HG02763 (cell line): ENCODE data around the gene DYNC1I2.
A peak's percentile ranks its signal among the peaks of the same experiment; 100 is the strongest.

Experiments used
- ATAC-seq: cut with Tn5 transposase; IDR thresholded peaks from one replicate; pipeline ENCODE4 v1.9.1; 2021; ENCODE audit warnings: mild to moderate bottlenecking, moderate library complexity; ENCODE audit not compliant: unreplicated experiment

The DYNC1I2 gene

GRCh38 chr2:171687287-171688128, at the start of gene DYNC1I2:
DYNC1I2 (plus strand) TSS chr2:171687469; CDS start chr2:171690156, 2,687 bp downstream.
- ATAC-seq = peak; percentile 95

- no peak for ATAC-seq
Observed at GRCh38 chr2:171651667-171652415, 35.4 kb upstream of the DYNC1I2 start.

- ATAC-seq = no peak
Observed at GRCh38 chr2:171652416-171652785, 34.9 kb upstream of the DYNC1I2 start.

- no peak for ATAC-seq
Observed at GRCh38 chr2:171655586-171655985, 31.7 kb upstream of the DYNC1I2 start.

- ATAC-seq = no peak
Observed at GRCh38 chr2:171667041-171667440, 20.2 kb upstream of the DYNC1I2 start.

GRCh38 chr2:171668183-171668582, 19.1 kb upstream of the DYNC1I2 start:
- no peak for ATAC-seq

- ATAC-seq = no peak
Observed at GRCh38 chr2:171669121-171669520, 18.1 kb upstream of the DYNC1I2 start.

GRCh38 chr2:171670655-171671054, 16.6 kb upstream of the DYNC1I2 start:
- ATAC-seq = no peak

- ATAC-seq = no peak
Observed at GRCh38 chr2:171671867-171672266, 15.4 kb upstream of the DYNC1I2 start.

GRCh38 chr2:171673905-171674304, 13.4 kb upstream of the DYNC1I2 start:
- ATAC-seq = no peak

GRCh38 chr2:171675810-171676345, 11.4 kb upstream of the DYNC1I2 start:
- no peak for ATAC-seq

GRCh38 chr2:171678619-171679018, 8.7 kb upstream of the DYNC1I2 start:
- no peak for ATAC-seq

- no peak for ATAC-seq
Observed at GRCh38 chr2:171688129-171688465, 828 bp downstream of the DYNC1I2 start.

GRCh38 chr2:171692331-171692730, 5.1 kb downstream of the DYNC1I2 start:
- ATAC-seq = no peak

- ATAC-seq = no peak
Observed at GRCh38 chr2:171702781-171703556, 15.7 kb downstream of the DYNC1I2 start.

GRCh38 chr2:171703574-171704347, 16.5 kb downstream of the DYNC1I2 start:
- ATAC-seq = no peak

- no peak for ATAC-seq
Observed at GRCh38 chr2:171706152-171706803, 19.0 kb downstream of the DYNC1I2 start.

GRCh38 chr2:171707752-171708151, 20.5 kb downstream of the DYNC1I2 start:
- no peak for ATAC-seq

GRCh38 chr2:171709011-171709685, 21.9 kb downstream of the DYNC1I2 start:
- no peak for ATAC-seq
